HEK293 (cell line): ENCODE measurements around the gene ORC4.

Source experiments
- BCL11B ChIP-seq: fragments of 450-650 bp; formaldehyde crosslinking; IDR thresholded peaks from 2 replicates; pipeline ENCODE4 v1.5.1; 2016; ENCODE audit warnings: low read depth, missing biosample characterization, missing genetic modification characterization
- GFI1B ChIP-seq: fragments of 450-650 bp; formaldehyde crosslinking; IDR thresholded peaks from 2 replicates; pipeline ENCODE4 v1.5.1; 2016; ENCODE audit warnings: missing biosample characterization, missing genetic modification characterization
- KLF10 ChIP-seq: fragments of 450-650 bp; IDR thresholded peaks from 2 replicates; pipeline ENCODE4 v1.5.1; 2018; ENCODE audit warnings: missing biosample characterization, mild to moderate bottlenecking, missing genetic modification characterization
- ZBTB7A ChIP-seq: fragments of 450-650 bp; formaldehyde crosslinking; IDR thresholded peaks from 2 replicates; pipeline ENCODE4 v1.5.1; 2016; ENCODE audit warnings: low read depth, missing biosample characterization, missing genetic modification characterization
- ZIC2 ChIP-seq: fragments of 450-650 bp; formaldehyde crosslinking; IDR thresholded peaks from 2 replicates; pipeline ENCODE4 v1.5.1; 2016; ENCODE audit warnings: missing biosample characterization, missing genetic modification characterization
- ZNF174 ChIP-seq: fragments of 450-650 bp; formaldehyde crosslinking; IDR thresholded peaks from 2 replicates; pipeline ENCODE4 v1.5.0; 2017; ENCODE audit warnings: missing biosample characterization, mild to moderate bottlenecking, missing genetic modification characterization
- ZNF530 ChIP-seq: fragments of 450-650 bp; formaldehyde crosslinking; IDR thresholded peaks from 2 replicates; pipeline ENCODE4 v1.5.1; 2016; ENCODE audit warnings: low read depth, missing biosample characterization, missing genetic modification characterization
- ZNF629 ChIP-seq: fragments of 450-650 bp; formaldehyde crosslinking; IDR thresholded peaks from 2 replicates; pipeline ENCODE4 v1.5.1; 2017; ENCODE audit warnings: missing biosample characterization, missing genetic modification characterization
- ZXDB ChIP-seq: fragments of 450-650 bp; formaldehyde crosslinking; IDR thresholded peaks from 2 replicates; pipeline ENCODE4 v1.5.1; 2016; ENCODE audit warnings: missing biosample characterization, missing genetic modification characterization
- TF ChIP-seq, protein P1 (sequence below): fragments of 450-650 bp; formaldehyde crosslinking; IDR thresholded peaks from 2 replicates; pipeline ENCODE4 v1.5.1; 2016; ENCODE audit warnings: missing biosample characterization, missing genetic modification characterization
- TF ChIP-seq, protein P2 (sequence below): fragments of 450-650 bp; formaldehyde crosslinking; IDR thresholded peaks from 2 replicates; pipeline ENCODE4 v1.5.1; 2017; ENCODE audit warnings: missing biosample characterization, missing genetic modification characterization
- TF ChIP-seq, protein P3 (sequence below): fragments of 450-650 bp; formaldehyde crosslinking; IDR thresholded peaks from 2 replicates; pipeline ENCODE4 v1.5.1; 2016; ENCODE audit warnings: missing biosample characterization, missing genetic modification characterization
- TF ChIP-seq, protein P4 (sequence below): fragments of 450-650 bp; formaldehyde crosslinking; IDR thresholded peaks from 2 replicates; pipeline ENCODE4 v1.5.1; 2016; ENCODE audit warnings: missing biosample characterization, missing genetic modification characterization

DNA sequence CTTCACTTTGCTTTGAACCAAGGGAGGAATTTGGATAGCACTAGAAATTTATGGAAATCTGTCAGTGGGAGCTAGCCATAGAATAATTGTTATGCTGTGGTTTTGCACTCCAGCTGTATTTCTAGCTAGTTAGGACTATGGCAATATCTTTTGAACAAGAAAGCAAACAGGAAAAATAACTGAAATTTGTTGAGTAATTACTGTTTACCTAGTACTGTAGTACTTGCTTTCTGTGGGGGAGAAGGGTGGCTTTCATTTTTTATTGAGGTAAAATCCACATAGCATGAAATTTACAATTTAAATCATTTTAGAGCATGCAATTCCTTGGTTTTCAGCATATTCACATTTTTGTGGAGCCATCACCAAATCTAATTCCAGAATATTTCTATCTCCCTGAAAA, 28.7 kb upstream of the ORC4 start:
- no peak for TF ChIP-seq ZNF629 (tag by site-specific recombination)
- TF ChIP-seq GFI1B = no peak
- TF ChIP-seq, protein P1, sequence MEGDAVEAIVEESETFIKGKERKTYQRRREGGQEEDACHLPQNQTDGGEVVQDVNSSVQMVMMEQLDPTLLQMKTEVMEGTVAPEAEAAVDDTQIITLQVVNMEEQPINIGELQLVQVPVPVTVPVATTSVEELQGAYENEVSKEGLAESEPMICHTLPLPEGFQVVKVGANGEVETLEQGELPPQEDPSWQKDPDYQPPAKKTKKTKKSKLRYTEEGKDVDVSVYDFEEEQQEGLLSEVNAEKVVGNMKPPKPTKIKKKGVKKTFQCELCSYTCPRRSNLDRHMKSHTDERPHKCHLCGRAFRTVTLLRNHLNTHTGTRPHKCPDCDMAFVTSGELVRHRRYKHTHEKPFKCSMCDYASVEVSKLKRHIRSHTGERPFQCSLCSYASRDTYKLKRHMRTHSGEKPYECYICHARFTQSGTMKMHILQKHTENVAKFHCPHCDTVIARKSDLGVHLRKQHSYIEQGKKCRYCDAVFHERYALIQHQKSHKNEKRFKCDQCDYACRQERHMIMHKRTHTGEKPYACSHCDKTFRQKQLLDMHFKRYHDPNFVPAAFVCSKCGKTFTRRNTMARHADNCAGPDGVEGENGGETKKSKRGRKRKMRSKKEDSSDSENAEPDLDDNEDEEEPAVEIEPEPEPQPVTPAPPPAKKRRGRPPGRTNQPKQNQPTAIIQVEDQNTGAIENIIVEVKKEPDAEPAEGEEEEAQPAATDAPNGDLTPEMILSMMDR (tag by site-specific recombination) = no peak
- TF ChIP-seq ZNF530 (tag by site-specific recombination) = no peak
- TF ChIP-seq ZXDB (tag by site-specific recombination) = no peak
- no peak for TF ChIP-seq ZIC2
- no peak for TF ChIP-seq KLF10
- TF ChIP-seq, protein P2, sequence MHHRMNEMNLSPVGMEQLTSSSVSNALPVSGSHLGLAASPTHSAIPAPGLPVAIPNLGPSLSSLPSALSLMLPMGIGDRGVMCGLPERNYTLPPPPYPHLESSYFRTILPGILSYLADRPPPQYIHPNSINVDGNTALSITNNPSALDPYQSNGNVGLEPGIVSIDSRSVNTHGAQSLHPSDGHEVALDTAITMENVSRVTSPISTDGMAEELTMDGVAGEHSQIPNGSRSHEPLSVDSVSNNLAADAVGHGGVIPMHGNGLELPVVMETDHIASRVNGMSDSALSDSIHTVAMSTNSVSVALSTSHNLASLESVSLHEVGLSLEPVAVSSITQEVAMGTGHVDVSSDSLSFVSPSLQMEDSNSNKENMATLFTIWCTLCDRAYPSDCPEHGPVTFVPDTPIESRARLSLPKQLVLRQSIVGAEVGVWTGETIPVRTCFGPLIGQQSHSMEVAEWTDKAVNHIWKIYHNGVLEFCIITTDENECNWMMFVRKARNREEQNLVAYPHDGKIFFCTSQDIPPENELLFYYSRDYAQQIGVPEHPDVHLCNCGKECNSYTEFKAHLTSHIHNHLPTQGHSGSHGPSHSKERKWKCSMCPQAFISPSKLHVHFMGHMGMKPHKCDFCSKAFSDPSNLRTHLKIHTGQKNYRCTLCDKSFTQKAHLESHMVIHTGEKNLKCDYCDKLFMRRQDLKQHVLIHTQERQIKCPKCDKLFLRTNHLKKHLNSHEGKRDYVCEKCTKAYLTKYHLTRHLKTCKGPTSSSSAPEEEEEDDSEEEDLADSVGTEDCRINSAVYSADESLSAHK = no peak
- TF ChIP-seq BCL11B (tag by site-specific recombination) = no peak
- TF ChIP-seq ZBTB7A (tag by site-specific recombination) = no peak
- TF ChIP-seq, protein P3, sequence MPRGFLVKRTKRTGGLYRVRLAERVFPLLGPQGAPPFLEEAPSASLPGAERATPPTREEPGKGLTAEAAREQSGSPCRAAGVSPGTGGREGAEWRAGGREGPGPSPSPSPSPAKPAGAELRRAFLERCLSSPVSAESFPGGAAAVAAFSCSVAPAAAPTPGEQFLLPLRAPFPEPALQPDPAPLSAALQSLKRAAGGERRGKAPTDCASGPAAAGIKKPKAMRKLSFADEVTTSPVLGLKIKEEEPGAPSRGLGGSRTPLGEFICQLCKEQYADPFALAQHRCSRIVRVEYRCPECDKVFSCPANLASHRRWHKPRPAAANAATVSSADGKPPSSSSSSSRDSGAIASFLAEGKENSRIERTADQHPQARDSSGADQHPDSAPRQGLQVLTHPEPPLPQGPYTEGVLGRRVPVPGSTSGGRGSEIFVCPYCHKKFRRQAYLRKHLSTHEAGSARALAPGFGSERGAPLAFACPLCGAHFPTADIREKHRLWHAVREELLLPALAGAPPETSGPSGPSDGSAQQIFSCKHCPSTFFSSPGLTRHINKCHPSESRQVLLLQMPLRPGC (tag by site-specific recombination) = no peak
- TF ChIP-seq ZNF174 (tag by site-specific recombination) = no peak
- TF ChIP-seq, protein P4, sequence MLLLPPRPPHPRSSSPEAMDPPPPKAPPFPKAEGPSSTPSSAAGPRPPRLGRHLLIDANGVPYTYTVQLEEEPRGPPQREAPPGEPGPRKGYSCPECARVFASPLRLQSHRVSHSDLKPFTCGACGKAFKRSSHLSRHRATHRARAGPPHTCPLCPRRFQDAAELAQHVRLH = no peak
